GM12878 (cell line): ENCODE results near the gene OXCT2. TPM values are rescaled to one million over a fixed set of nuclear protein-coding genes. Genes with fewer than 3 reads are reported as not detected.

ENCODE experiments used
- ATAC-seq: fragments of 200-7000 bp; cut with Tn5 transposase; 3 replicates; pipeline ENCODE4 v1.9.1; 2020; ENCODE audit warnings: mild to moderate bottlenecking, moderate library complexity
- BruUV-seq: library from RNA; stranded (reverse); fragments of 400-500 nt; replicated peaks from 2 replicates; lab custom pipeline; 2021; lab: Mats Ljungman, UMichigan
- CTCF ChIA-PET: fragments of 300-600 bp; sonication (Branson Sonifier 250); formaldehyde crosslinking; extraction: SDS; loops from one replicate; lab custom pipeline; 2021; ENCODE audit warnings: inconsistent platforms; lab: Yijun Ruan, JAX
- POLR2A ChIA-PET: fragments of 350-600 bp; formaldehyde crosslinking; extraction: SDS; loops from one replicate; lab custom pipeline; 2021; ENCODE audit warnings: inconsistent platforms; lab: Charles Lee
- RAD21 ChIA-PET: fragments of 300-600 bp; sonication (Branson Sonifier 250); formaldehyde crosslinking; loops from one replicate; lab custom pipeline; 2023; ENCODE audit warnings: antibody characterized with exemption; ENCODE audit not compliant: unreplicated experiment; lab: Charles Lee
- SMC1A ChIA-PET: fragments of 300-600 bp; sonication (Branson Sonifier 250); formaldehyde crosslinking; loops from one replicate; lab custom pipeline; 2023; ENCODE audit not compliant: unreplicated experiment, uncharacterized antibody; lab: Charles Lee
- DNase-seq: peaks from one replicate; pipeline ENCODE4 v3.0.0-alpha.2; 2011; ENCODE audit warnings: low read depth, low spot score
- FAIRE-seq: peaks from 3 replicates; lab custom pipeline; 2011; peaks lifted over from hg19 to GRCh38; lab: Jason Lieb, UNC
- H2AFZ ChIP-seq: 2 replicates; pipeline ENCODE4 v1.6.0; 2011; ENCODE audit warnings: low read depth, low read length, control low read depth; ENCODE audit not compliant: control insufficient read depth
- H3K27ac ChIP-seq: 2 replicates; pipeline ENCODE4 v1.5.1; 2011; ENCODE audit warnings: control low read depth; ENCODE audit not compliant: control insufficient read depth, insufficient read depth
- H3K27me3 ChIP-seq, 2 experiments: replicated peaks in 1 of 2; 2 replicates each; pipeline versions ENCODE4 v1.6.0 to v1.6.1; 2011; ENCODE audit warnings: low read length in 1 of 2; ENCODE audit not compliant: control insufficient read depth in 2 of 2, insufficient read depth in 2 of 2
- H3K36me3 ChIP-seq, 2 experiments: 2 replicates each; pipeline ENCODE4 v1.5.1; 2011; ENCODE audit warnings: low read length in 1 of 2; ENCODE audit not compliant: control insufficient read depth in 2 of 2, insufficient read depth in 2 of 2
- H3K4me1 ChIP-seq: 2 replicates; pipeline ENCODE4 v1.6.1; 2011; ENCODE audit warnings: mild to moderate bottlenecking, low read length, moderate library complexity, mixed read lengths; ENCODE audit not compliant: control insufficient read depth, insufficient read depth
- H3K4me2 ChIP-seq: 2 replicates; pipeline ENCODE4 v1.6.0; 2011; ENCODE audit warnings: control low read depth; ENCODE audit not compliant: control insufficient read depth, insufficient read depth
- H3K4me3 ChIP-seq: fragments of 200-600 bp; sonication (generic); 2 replicates; pipeline ENCODE4 v1.5.1; 2016
- H3K79me2 ChIP-seq: 2 replicates; pipeline ENCODE4 v1.6.0; 2011; ENCODE audit warnings: low read length; ENCODE audit not compliant: control insufficient read depth, insufficient read depth
- H3K9ac ChIP-seq: 2 replicates; pipeline ENCODE4 v1.8.0; 2011; ENCODE audit warnings: low read length, control low read depth, mixed read lengths; ENCODE audit not compliant: control insufficient read depth, insufficient read depth
- H3K9me3 ChIP-seq: replicated peaks from 3 replicates; pipeline ENCODE4 v1.5.1; 2011; ENCODE audit warnings: mild to moderate bottlenecking, low read length; ENCODE audit not compliant: control insufficient read depth, insufficient read depth
- H4K20me1 ChIP-seq: 2 replicates; pipeline ENCODE4 v1.6.0; 2011; ENCODE audit not compliant: control insufficient read depth, insufficient read depth
- KDM1A ChIP-seq: fragments of 200-600 bp; sonication (generic); IDR thresholded peaks from 2 replicates; pipeline ENCODE4 v1.6.1; 2016; ENCODE audit warnings: borderline replicate concordance
- NRF1 ChIP-seq: conservative IDR thresholded peaks from 2 replicates; pipeline ENCODE4 v1.6.1; 2011; ENCODE audit warnings: mild to moderate bottlenecking, low read depth, low read length, improper control_type of control experiment
- PML ChIP-seq: IDR thresholded peaks from 2 replicates; pipeline ENCODE4 v1.6.1; 2012; ENCODE audit warnings: low read length, inconsistent platforms
- RUNX3 ChIP-seq: IDR thresholded peaks from 2 replicates; pipeline ENCODE4 v1.6.1; 2012; ENCODE audit warnings: low read length, inconsistent platforms
- WGBS: methylation state at CpG from one replicate; pipeline ENCODE4 v1.1.6; 2016; ENCODE audit warnings: low lambda C conversion rate; ENCODE audit not compliant: insufficient replicate concordance, insufficient coverage; ENCODE audit errors: missing lambda C conversion rate; 5-methylcytosine and 5-hydroxymethylcytosine counted together
- in situ Hi-C: fragments of 300-500 bp; cut with MboI; formaldehyde crosslinking; loops from 9 replicates; pipeline ENCODE4 v1.14.3; 2018; ENCODE audit warnings: mixed read lengths
- intact Hi-C: fragments of 100-400 bp; cut with micrococcal nuclease; formaldehyde crosslinking; loops from one replicate; pipeline ENCODE4 v1.14.2; 2022; ENCODE audit not compliant: unreplicated experiment
- polyA plus RNA-seq, 11 experiments: library from polyadenylated mRNA; depleted of rRNA in 4 of 11; unstranded in 6 of 11; stranded (reverse) in 5 of 11; fragments of >200 nt; fragmentation: Nextera tagmentation in 4 of 11; fragmentation: Illumina TruSeq in 1 of 11; extraction: Ambion mirVana in 4 of 11; extraction: Trizol in 1 of 11; gene quantifications; 1 replicate in 1 of 11; 2 replicates in 10 of 11; pipeline versions ENCODE4 v1.2.1 to v1.2.3, GENCODE V29; 2011 to 2016; ENCODE audit warnings: inconsistent platforms in 2 of 11, missing spikeins in 2 of 11, low read depth in 1 of 11
- total RNA-seq, 4 experiments: library from RNA; depleted of rRNA in 3 of 4; stranded (reverse); fragments of >200 nt in 3 of 4; fragmentation: Illumina TruSeq in 1 of 4; extraction: Trizol in 1 of 4; gene quantifications; 2 replicates each; pipeline versions ENCODE4 v1.2.1 to v1.2.3, GENCODE V29; 2013 to 2021
- TF ChIP-seq, protein P1 (sequence below): fragments of 150-350 bp; IDR thresholded peaks from 2 replicates; pipeline ENCODE4 v1.6.1; 2014; ENCODE audit warnings: mild to moderate bottlenecking, low read depth, low read length
- TF ChIP-seq, protein P2 (sequence below): IDR thresholded peaks from 2 replicates; pipeline ENCODE4 v1.6.1; 2012; ENCODE audit warnings: low read depth, low read length, improper control_type of control experiment

The OXCT2 gene
- total and polyA plus RNA-seq, 10 of the 15 experiments (the other 5 are each of a cell fraction or from before 2014, with no cell fraction given) = 0.06 to 1.9 (median 0.59) TPM

GRCh38 chr1:39738622-39739366 is 32.4 kb downstream of the OXCT2 start, which contains the start of gene PPIE (continued):
- TF ChIP-seq, protein P1, sequence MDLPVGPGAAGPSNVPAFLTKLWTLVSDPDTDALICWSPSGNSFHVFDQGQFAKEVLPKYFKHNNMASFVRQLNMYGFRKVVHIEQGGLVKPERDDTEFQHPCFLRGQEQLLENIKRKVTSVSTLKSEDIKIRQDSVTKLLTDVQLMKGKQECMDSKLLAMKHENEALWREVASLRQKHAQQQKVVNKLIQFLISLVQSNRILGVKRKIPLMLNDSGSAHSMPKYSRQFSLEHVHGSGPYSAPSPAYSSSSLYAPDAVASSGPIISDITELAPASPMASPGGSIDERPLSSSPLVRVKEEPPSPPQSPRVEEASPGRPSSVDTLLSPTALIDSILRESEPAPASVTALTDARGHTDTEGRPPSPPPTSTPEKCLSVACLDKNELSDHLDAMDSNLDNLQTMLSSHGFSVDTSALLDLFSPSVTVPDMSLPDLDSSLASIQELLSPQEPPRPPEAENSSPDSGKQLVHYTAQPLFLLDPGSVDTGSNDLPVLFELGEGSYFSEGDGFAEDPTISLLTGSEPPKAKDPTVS = no peak
- no peak for TF ChIP-seq KDM1A
- TF ChIP-seq, protein P2, sequence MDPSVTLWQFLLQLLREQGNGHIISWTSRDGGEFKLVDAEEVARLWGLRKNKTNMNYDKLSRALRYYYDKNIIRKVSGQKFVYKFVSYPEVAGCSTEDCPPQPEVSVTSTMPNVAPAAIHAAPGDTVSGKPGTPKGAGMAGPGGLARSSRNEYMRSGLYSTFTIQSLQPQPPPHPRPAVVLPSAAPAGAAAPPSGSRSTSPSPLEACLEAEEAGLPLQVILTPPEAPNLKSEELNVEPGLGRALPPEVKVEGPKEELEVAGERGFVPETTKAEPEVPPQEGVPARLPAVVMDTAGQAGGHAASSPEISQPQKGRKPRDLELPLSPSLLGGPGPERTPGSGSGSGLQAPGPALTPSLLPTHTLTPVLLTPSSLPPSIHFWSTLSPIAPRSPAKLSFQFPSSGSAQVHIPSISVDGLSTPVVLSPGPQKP = 0 out of 2 replicates have a peak, but pooled peaks have one; percentile 48

DNA sequence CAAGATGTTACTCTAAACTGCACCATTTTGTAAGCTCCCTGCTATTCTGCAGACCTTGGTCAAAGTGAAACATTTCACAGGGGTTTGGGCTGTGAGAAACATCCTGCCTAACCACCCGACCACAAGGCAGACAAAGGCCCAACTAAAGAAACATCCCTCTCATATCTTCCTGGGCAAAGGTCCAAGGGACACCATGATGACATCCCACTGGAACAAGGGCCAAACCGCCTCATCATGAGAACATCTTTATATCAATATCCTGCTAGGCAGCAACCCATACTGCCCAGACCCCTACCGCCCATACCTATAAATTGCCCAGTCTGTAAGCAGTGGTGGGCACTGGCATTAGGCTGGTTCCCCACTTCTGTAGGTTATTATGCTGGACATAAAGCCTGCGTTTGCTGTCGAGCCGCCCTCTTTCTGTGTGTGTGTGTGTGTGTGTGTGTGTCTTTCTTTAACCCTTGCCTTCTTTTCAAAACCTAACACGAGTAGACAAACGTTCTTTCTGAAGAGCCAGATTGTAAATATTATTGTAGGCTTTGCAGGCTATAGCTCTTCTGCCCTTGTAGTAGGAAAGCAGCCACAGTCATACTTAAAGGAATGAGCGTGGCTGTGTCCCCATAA is 33.5 kb downstream of the OXCT2 start:
- in situ Hi-C loops = no loop called here
- intact Hi-C loops = no loop called here
- Histone ChIP-seq H3K4me1 (peaks cover 9% of the 10 kb centered on the region), H2AFZ (no peak overlapping the region; the same call in 1 of the 2 replicates), H3K79me2 (peaks cover 21% of the 10 kb centered on the region), H3K9me3 (no peaks in the 10 kb centered on the region), H3K27ac (no peak overlapping the region), H3K9ac (no peak overlapping the region), H3K36me3 (no peaks in the 10 kb centered on the region; a peak in 2 of 4 replicates), H3K4me2 (no peak overlapping the region), H4K20me1 (no peaks in the 10 kb centered on the region), H3K27me3 (no peaks in the 10 kb centered on the region), H3K4me3 (no peak overlapping the region)
- ChIA-PET RAD21 (no interaction called here), POLR2A (no interaction called here), CTCF (interaction anchor here (0.7 to 2.6 kb wide), 4 partner anchors 10 to 1036 kb away, joined by 3 to 8 read pairs (median 6); no protein-coding TSS in a partner anchor), SMC1A (interaction anchor here (0.7 to 1.6 kb wide), 6 partner anchors 8 to 199 kb away, joined by 3 to 4 read pairs (median 3); no protein-coding TSS in a partner anchor)
- no peak for TF ChIP-seq NRF1
- TF ChIP-seq PML = 0 out of 2 replicates have a peak, but pooled peaks have one; percentile 5
- peak; percentile 9; the same call in 1 of the 2 replicates for TF ChIP-seq RUNX3
- FAIRE-seq = no peak
- ATAC-seq = no peak
- BruUV-seq = no TSS peak
- 72% methylated on average over 9 of the region's 9 CpGs for WGBS
- no peak for DNase-seq
